Activated T-cell treated with anti-CD3 and anti-CD28 coated beads, Interleukin-2, amount 50 U/mL, for 4 hours (primary cell): ENCODE data around the gene WDR38. TPM values are rescaled to one million over a fixed set of nuclear protein-coding genes. Genes with fewer than 3 reads are reported as not detected.

Experiments
- ATAC-seq, 2 donors: fragments of 200-7000 bp; cut with Tn5 transposase; one replicate each; pipeline ENCODE4 v1.10.0; 2021
- DNase-seq: peaks from one replicate; pipeline ENCODE4 v3.0.0-alpha.2; 2020
- H3K27me3 Mint-ChIP-seq: one replicate; pipeline ENCODE4 v1.8.0; 2021; ENCODE audit warnings: low read depth, mixed read lengths
- H3K36me3 Mint-ChIP-seq: one replicate; pipeline ENCODE4 v1.8.0; 2022; ENCODE audit warnings: mixed read lengths; ENCODE audit not compliant: insufficient read depth
- H3K4me1 Mint-ChIP-seq: one replicate; pipeline ENCODE4 v1.8.0; 2021; ENCODE audit warnings: low read depth, mixed read lengths
- H3K4me3 Mint-ChIP-seq: one replicate; pipeline ENCODE4 v1.8.0; 2021; ENCODE audit warnings: mild to moderate bottlenecking, moderate library complexity, mixed read lengths
- H3K9me3 Mint-ChIP-seq: one replicate; pipeline ENCODE4 v1.8.0; 2021; ENCODE audit warnings: mixed read lengths
- total RNA-seq, 3 donors: library from RNA; stranded (reverse); gene quantifications; one replicate each; pipeline ENCODE4 v1.2.1, GENCODE V29; 2021

The WDR38 gene
- total RNA-seq, 3 donors from 2014 or later: not detected

- ATAC-seq (no peak), DNase-seq (no peak)
- no peaks in the 10 kb centered on the region for H3K9me3 Mint-ChIP-seq
- no peak overlapping the region for H3K4me3 Mint-ChIP-seq
- peaks cover 24% of the 10 kb centered on the region for H3K4me1 Mint-ChIP-seq
- H3K36me3 Mint-ChIP-seq: peaks cover 39% of the 10 kb centered on the region
- H3K27me3 Mint-ChIP-seq: no peaks in the 10 kb centered on the region
Observed at GRCh38 chr9:124878021-124878420, 24.8 kb downstream of the WDR38 start.

GRCh38 chr9:124878518-124878917 lies 25.3 kb downstream of the WDR38 start:
- H3K4me3 Mint-ChIP-seq: no peak overlapping the region
- no peaks in the 10 kb centered on the region for H3K9me3 Mint-ChIP-seq
- H3K27me3 Mint-ChIP-seq: no peaks in the 10 kb centered on the region
- H3K36me3 Mint-ChIP-seq: peaks cover 34% of the 10 kb centered on the region
- ATAC-seq (no peak), DNase-seq (no peak)
- peaks cover 19% of the 10 kb centered on the region for H3K4me1 Mint-ChIP-seq

- ATAC-seq (no peak), DNase-seq (no peak)
- Mint-ChIP-seq H3K9me3 (no peaks in the 10 kb centered on the region), H3K4me1 (peaks cover 12% of the 10 kb centered on the region), H3K4me3 (no peak overlapping the region), H3K36me3 (peaks cover 29% of the 10 kb centered on the region), H3K27me3 (no peaks in the 10 kb centered on the region)
Observed at GRCh38 chr9:124879226-124879625, 26.0 kb downstream of the WDR38 start.

GRCh38 chr9:124880501-124880900 lies 27.2 kb downstream of the WDR38 start:
- no peak for ATAC-seq
- Mint-ChIP-seq H3K27me3 (no peaks in the 10 kb centered on the region), H3K9me3 (no peaks in the 10 kb centered on the region), H3K4me3 (no peak overlapping the region), H3K4me1 (peaks cover 3% of the 10 kb centered on the region), H3K36me3 (peaks cover 25% of the 10 kb centered on the region)
- DNase-seq: no peak

GRCh38 chr9:124881138-124881743 lies 28.0 kb downstream of the WDR38 start:
- no peaks in the 10 kb centered on the region for H3K27me3 Mint-ChIP-seq
- ATAC-seq (no peak), DNase-seq (no peak)
- no peaks in the 10 kb centered on the region for H3K9me3 Mint-ChIP-seq
- peaks cover 31% of the 10 kb centered on the region for H3K36me3 Mint-ChIP-seq
- no peak overlapping the region for H3K4me3 Mint-ChIP-seq
- peaks cover 3% of the 10 kb centered on the region for H3K4me1 Mint-ChIP-seq

GRCh38 chr9:124882231-124882630 lies 29.0 kb downstream of the WDR38 start:
- DNase-seq (no peak), ATAC-seq (no peak)
- Mint-ChIP-seq H3K4me3 (no peak overlapping the region), H3K36me3 (peaks cover 36% of the 10 kb centered on the region), H3K4me1 (no peaks in the 10 kb centered on the region), H3K9me3 (no peaks in the 10 kb centered on the region), H3K27me3 (no peaks in the 10 kb centered on the region)

GRCh38 chr9:124884376-124884775 lies 31.1 kb downstream of the WDR38 start:
- peaks cover 30% of the 10 kb centered on the region for H3K36me3 Mint-ChIP-seq
- H3K4me3 Mint-ChIP-seq: no peak overlapping the region
- no peak for ATAC-seq
- no peaks in the 10 kb centered on the region for H3K9me3 Mint-ChIP-seq
- H3K4me1 Mint-ChIP-seq: no peaks in the 10 kb centered on the region
- H3K27me3 Mint-ChIP-seq: no peaks in the 10 kb centered on the region
- no peak for DNase-seq

GRCh38 chr9:124885551-124885950 lies 32.3 kb downstream of the WDR38 start:
- Mint-ChIP-seq H3K36me3 (peaks cover 37% of the 10 kb centered on the region), H3K9me3 (no peaks in the 10 kb centered on the region), H3K27me3 (no peaks in the 10 kb centered on the region), H3K4me1 (no peaks in the 10 kb centered on the region), H3K4me3 (no peak overlapping the region)
- ATAC-seq (no peak), DNase-seq (no peak)

- DNase-seq: no peak
- H3K4me3 Mint-ChIP-seq: no peak overlapping the region
- H3K36me3 Mint-ChIP-seq: peaks cover 43% of the 10 kb centered on the region
- H3K9me3 Mint-ChIP-seq: no peaks in the 10 kb centered on the region
- H3K4me1 Mint-ChIP-seq: no peaks in the 10 kb centered on the region
- ATAC-seq: no peak
- no peaks in the 10 kb centered on the region for H3K27me3 Mint-ChIP-seq
Observed at GRCh38 chr9:124886461-124886860, 33.2 kb downstream of the WDR38 start.

- H3K4me1 Mint-ChIP-seq: no peaks in the 10 kb centered on the region
- peaks cover 40% of the 10 kb centered on the region for H3K36me3 Mint-ChIP-seq
- no peak overlapping the region for H3K4me3 Mint-ChIP-seq
- H3K9me3 Mint-ChIP-seq: no peaks in the 10 kb centered on the region
- H3K27me3 Mint-ChIP-seq: no peaks in the 10 kb centered on the region
- DNase-seq: no peak
- no peak for ATAC-seq
Observed at GRCh38 chr9:124886866-124887492, 33.7 kb downstream of the WDR38 start.

- no peaks in the 10 kb centered on the region for H3K9me3 Mint-ChIP-seq
- H3K27me3 Mint-ChIP-seq: no peaks in the 10 kb centered on the region
- H3K36me3 Mint-ChIP-seq: peaks cover 41% of the 10 kb centered on the region
- DNase-seq (no peak), ATAC-seq (no peak)
- no peak overlapping the region for H3K4me3 Mint-ChIP-seq
- H3K4me1 Mint-ChIP-seq: no peaks in the 10 kb centered on the region
Observed at GRCh38 chr9:124887832-124888231, 34.6 kb downstream of the WDR38 start.

GRCh38 chr9:124889006-124889405 lies 35.7 kb downstream of the WDR38 start:
- Mint-ChIP-seq H3K4me3 (no peak overlapping the region), H3K27me3 (no peaks in the 10 kb centered on the region), H3K36me3 (peaks cover 46% of the 10 kb centered on the region), H3K9me3 (no peaks in the 10 kb centered on the region), H3K4me1 (no peaks in the 10 kb centered on the region)
- ATAC-seq: no peak
- no peak for DNase-seq

GRCh38 chr9:124890179-124890578 lies 36.9 kb downstream of the WDR38 start:
- no peak for ATAC-seq
- peaks cover 46% of the 10 kb centered on the region for H3K36me3 Mint-ChIP-seq
- no peaks in the 10 kb centered on the region for H3K9me3 Mint-ChIP-seq
- no peak overlapping the region for H3K4me3 Mint-ChIP-seq
- H3K4me1 Mint-ChIP-seq: peaks cover 7% of the 10 kb centered on the region
- DNase-seq: no peak
- no peaks in the 10 kb centered on the region for H3K27me3 Mint-ChIP-seq

GRCh38 chr9:124894035-124894740 lies 40.9 kb downstream of the WDR38 start:
- no peak for ATAC-seq
- H3K4me3 Mint-ChIP-seq: no peak overlapping the region

GRCh38 chr9:124894741-124895170 lies 41.5 kb downstream of the WDR38 start:
- Mint-ChIP-seq H3K4me1 (peaks cover 9% of the 10 kb centered on the region), H3K9me3 (no peaks in the 10 kb centered on the region), H3K27me3 (no peaks in the 10 kb centered on the region), H3K4me3 (no peak overlapping the region), H3K36me3 (peaks cover 43% of the 10 kb centered on the region)
- peak; percentile 27 for DNase-seq
- peak; percentile 65 to 78 for ATAC-seq

More at GRCh38 chr9:124894035-124894740, 40.9 kb downstream of the WDR38 start:
- peaks cover 46% of the 10 kb centered on the region for H3K36me3 Mint-ChIP-seq
- H3K27me3 Mint-ChIP-seq: no peaks in the 10 kb centered on the region
- no peak for DNase-seq
- no peaks in the 10 kb centered on the region for H3K9me3 Mint-ChIP-seq
- H3K4me1 Mint-ChIP-seq: peaks cover 9% of the 10 kb centered on the region
